H9 (cell line): ENCODE results near the gene C3orf38. TPM values are rescaled to one million over a fixed set of nuclear protein-coding genes. Genes with fewer than 3 reads are reported as not detected.

Experiments used
- DNase-seq: peaks from one replicate; pipeline ENCODE4 v3.0.0-alpha.2; 2017
- H2AFZ ChIP-seq: one replicate; pipeline ENCODE4 v1.6.1; 2013; ENCODE audit warnings: mild to moderate bottlenecking, low read length, control low read depth, moderate library complexity
- H2AK5ac ChIP-seq: 2 replicates; pipeline ENCODE4 v1.6.1; 2013; ENCODE audit warnings: low read length, control low read depth, mixed read lengths; ENCODE audit not compliant: insufficient read length
- H2BK120ac ChIP-seq: one replicate; pipeline ENCODE4 v1.6.1; 2013; ENCODE audit warnings: low read depth, mild to moderate bottlenecking, low read length, control low read depth, inconsistent platforms; ENCODE audit not compliant: poor library complexity, severe bottlenecking
- H2BK12ac ChIP-seq: 2 replicates; pipeline ENCODE4 v1.6.1; 2013; ENCODE audit warnings: low read length, control low read depth, mixed read lengths, low read depth; ENCODE audit not compliant: insufficient read length
- H2BK15ac ChIP-seq: 2 replicates; pipeline ENCODE4 v1.6.1; 2013; ENCODE audit warnings: low read depth, low read length, control low read depth
- H2BK20ac ChIP-seq: one replicate; pipeline ENCODE4 v1.6.1; 2013; ENCODE audit warnings: low read depth, mild to moderate bottlenecking, low read length, control low read depth, inconsistent platforms; ENCODE audit not compliant: poor library complexity, severe bottlenecking
- H2BK5ac ChIP-seq: 2 replicates; pipeline ENCODE4 v1.6.1; 2013; ENCODE audit warnings: low read length, control low read depth, mixed read lengths; ENCODE audit not compliant: insufficient read length
- H3K14ac ChIP-seq: 2 replicates; pipeline ENCODE4 v1.6.1; 2013; ENCODE audit warnings: low read length, control low read depth; ENCODE audit not compliant: insufficient read depth
- H3K18ac ChIP-seq: 2 replicates; pipeline ENCODE4 v1.6.1; 2013; ENCODE audit warnings: low read depth, mild to moderate bottlenecking, mixed read lengths, low read length, control low read depth; ENCODE audit not compliant: insufficient read length
- H3K23ac ChIP-seq: 2 replicates; pipeline ENCODE4 v1.6.1; 2013; ENCODE audit warnings: low read length, control low read depth, mixed read lengths, low read depth; ENCODE audit not compliant: insufficient read length
- H3K23me2 ChIP-seq: 2 replicates; pipeline ENCODE4 v1.6.1; 2013; ENCODE audit warnings: low read depth, mild to moderate bottlenecking, mixed read lengths, low read length, control low read depth; ENCODE audit not compliant: insufficient read length, poor library complexity, severe bottlenecking
- H3K27ac ChIP-seq: 2 replicates; pipeline ENCODE4 v1.5.1; 2013; ENCODE audit warnings: low read length, control low read depth, mixed read lengths, low read depth; ENCODE audit not compliant: insufficient read length
- H3K27me3 ChIP-seq: 2 replicates; pipeline ENCODE4 v1.6.1; 2013; ENCODE audit warnings: low read length, control low read depth, inconsistent platforms; ENCODE audit not compliant: insufficient read depth
- H3K4ac ChIP-seq: 2 replicates; pipeline ENCODE4 v1.6.1; 2013; ENCODE audit warnings: low read depth, mild to moderate bottlenecking, control low read depth, inconsistent platforms, low read length, moderate library complexity
- H3K4me1 ChIP-seq: 2 replicates; pipeline ENCODE4 v1.6.1; 2013; ENCODE audit warnings: low read length, control low read depth, inconsistent platforms; ENCODE audit not compliant: insufficient read depth
- H3K4me2 ChIP-seq: 2 replicates; pipeline ENCODE4 v1.6.1; 2013; ENCODE audit warnings: low read length, control low read depth, mixed read lengths; ENCODE audit not compliant: insufficient read length, insufficient read depth
- H3K56ac ChIP-seq: 2 replicates; pipeline ENCODE4 v1.6.1; 2013; ENCODE audit warnings: low read depth, mild to moderate bottlenecking, mixed read lengths, low read length, control low read depth; ENCODE audit not compliant: insufficient read length
- H3K79me1 ChIP-seq: 2 replicates; pipeline ENCODE4 v1.6.1; 2013; ENCODE audit warnings: low read depth, mild to moderate bottlenecking, moderate library complexity, low read length, control low read depth, inconsistent platforms; ENCODE audit not compliant: insufficient read depth, poor library complexity, severe bottlenecking
- H3K79me2 ChIP-seq: 2 replicates; pipeline ENCODE4 v1.6.1; 2013; ENCODE audit warnings: low read length, control low read depth, inconsistent platforms; ENCODE audit not compliant: insufficient read depth
- H3K9ac ChIP-seq: 2 replicates; pipeline ENCODE4 v1.6.1; 2013; ENCODE audit warnings: low read length, control low read depth, mixed read lengths; ENCODE audit not compliant: insufficient read length; ENCODE audit errors: extremely low read depth
- H3K9me3 ChIP-seq: one replicate; pipeline ENCODE4 v1.6.1; 2013; ENCODE audit warnings: low read depth, low read length, inconsistent platforms; ENCODE audit not compliant: control insufficient read depth
- H3T11ph ChIP-seq: one replicate; pipeline ENCODE4 v1.6.1; 2013; ENCODE audit warnings: mild to moderate bottlenecking, low read length, control low read depth, inconsistent platforms
- H4K20me1 ChIP-seq: one replicate; pipeline ENCODE4 v1.6.1; 2013; ENCODE audit not compliant: control insufficient read depth, insufficient read length, insufficient read depth
- H4K5ac ChIP-seq: 2 replicates; pipeline ENCODE4 v1.6.1; 2013; ENCODE audit warnings: low read depth, mild to moderate bottlenecking, mixed read lengths, low read length, control low read depth; ENCODE audit not compliant: insufficient read length
- H4K8ac ChIP-seq: replicated peaks from 2 replicates; pipeline ENCODE4 v1.6.1; 2013; ENCODE audit warnings: low read length, control low read depth, mixed read lengths, low read depth; ENCODE audit not compliant: insufficient read length
- H4K91ac ChIP-seq: 2 replicates; pipeline ENCODE4 v1.6.1; 2013; ENCODE audit warnings: low read depth, mild to moderate bottlenecking, moderate library complexity, mixed read lengths, low read length, control low read depth; ENCODE audit not compliant: insufficient read length
- H3K27ac Mint-ChIP-seq, 3 experiments: 2 replicates in 2 of 3; 3 replicates in 1 of 3; pipeline ENCODE4 v1.8.0; 2020 to 2021; ENCODE audit warnings: mixed read lengths in 3 of 3, mild to moderate bottlenecking in 1 of 3, moderate library complexity in 1 of 3
- H3K27me3 Mint-ChIP-seq: 2 replicates; pipeline ENCODE4 v1.8.0; 2021; ENCODE audit warnings: low read depth, mild to moderate bottlenecking, moderate library complexity, mixed read lengths
- H3K36me3 Mint-ChIP-seq, 3 experiments: 2 replicates in 2 of 3; 3 replicates in 1 of 3; pipeline ENCODE4 v1.8.0; 2020 to 2021; ENCODE audit warnings: low read depth in 3 of 3, mixed read lengths in 3 of 3; ENCODE audit not compliant: insufficient read depth in 1 of 3
- H3K4me1 Mint-ChIP-seq, 2 experiments: 2 replicates each; pipeline ENCODE4 v1.8.0; 2020; ENCODE audit warnings: mixed read lengths in 2 of 2
- H3K4me3 Mint-ChIP-seq, 2 experiments: 2 replicates in 1 of 2; 3 replicates in 1 of 2; pipeline ENCODE4 v1.8.0; 2020 to 2021; ENCODE audit warnings: mild to moderate bottlenecking in 2 of 2, mixed read lengths in 2 of 2, moderate library complexity in 1 of 2
- H3K9me3 Mint-ChIP-seq, 2 experiments: 2 replicates in 1 of 2; 3 replicates in 1 of 2; pipeline ENCODE4 v1.8.0; 2020; ENCODE audit warnings: mild to moderate bottlenecking in 2 of 2, mixed read lengths in 2 of 2, moderate library complexity in 1 of 2
- WGBS: extraction: QIAGEN DNeasy Blood & Tissue Kit; methylation state at CpG from one replicate; pipeline ENCODE4 v1.1.7; 2013; ENCODE audit warnings: missing lambda C conversion rate, low lambda C conversion rate, mixed read lengths; ENCODE audit not compliant: insufficient read length; ENCODE audit errors: extremely low coverage; 5-methylcytosine and 5-hydroxymethylcytosine counted together
- total RNA-seq: library from RNA; stranded (reverse); gene quantifications from 2 replicates; pipeline ENCODE4 v1.2.1, GENCODE V29; 2021
- TF ChIP-seq, protein P1 (sequence below): fragments of 200-600 bp; sonication (generic); conservative IDR thresholded peaks from 3 replicates; pipeline ENCODE4 v1.8.0; 2021; ENCODE audit warnings: antibody characterized with exemption, mild to moderate bottlenecking

Gene C3orf38
- total RNA-seq, 1 experiment from 2014 or later = 36.6 TPM

DNA sequence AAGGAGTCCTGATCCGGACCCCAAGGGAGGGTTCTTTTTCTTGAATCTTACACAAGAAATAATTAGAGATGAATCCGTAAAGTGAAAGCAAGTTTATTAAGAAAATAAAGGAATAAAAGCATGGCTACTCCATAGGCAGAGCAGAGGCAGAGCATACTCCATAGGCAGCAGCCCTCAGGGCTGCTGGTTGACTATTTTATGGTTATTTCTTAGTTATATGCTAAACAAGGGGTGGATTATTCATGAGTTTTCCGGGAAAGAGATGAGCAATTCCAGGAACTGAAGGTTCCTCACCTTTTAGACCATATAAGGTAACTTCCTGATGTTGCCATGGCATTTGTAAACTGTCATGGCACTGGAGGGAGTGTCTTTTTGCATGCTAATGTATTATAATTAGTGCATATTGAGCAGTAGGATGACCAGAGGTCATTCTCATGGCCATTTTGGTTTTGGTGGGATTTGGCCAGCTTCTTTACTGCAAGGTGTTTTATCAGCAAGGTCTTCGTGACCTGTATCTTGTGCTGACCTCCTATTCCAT is 42.2 kb downstream of the C3orf38 start:
- Histone ChIP-seq H3K14ac (no peak overlapping the region), H2BK5ac (no peak overlapping the region), H3K79me2 (no peaks in the 10 kb centered on the region), H2BK120ac (no peak overlapping the region), H3K23ac (no peak overlapping the region), H4K8ac (no peak overlapping the region), H4K5ac (no peak overlapping the region), H3K4ac (no peak overlapping the region; the same call in 1 of the 2 replicates), H2AK5ac (no peak overlapping the region), H2BK12ac (no peak overlapping the region), H3K79me1 (no peaks in the 10 kb centered on the region), H3K56ac (no peak overlapping the region), H3T11ph (no peak overlapping the region), H4K20me1 (no peaks in the 10 kb centered on the region), H3K27ac (no peak overlapping the region), H3K9ac (no peak overlapping the region), H3K18ac (no peak overlapping the region), H4K91ac (no peak overlapping the region), H3K4me1 (no peaks in the 10 kb centered on the region), H2BK15ac (no peak overlapping the region), H3K23me2 (no peaks in the 10 kb centered on the region), H2AFZ (no peak overlapping the region), H3K9me3 (no peaks in the 10 kb centered on the region), H3K27me3 (no peaks in the 10 kb centered on the region), H3K4me2 (no peak overlapping the region), H2BK20ac (no peak overlapping the region)
- H3K36me3 Mint-ChIP-seq = peaks cover 3 to 18% (median 8%) of the 10 kb centered on the region in 3 experiments; a peak in 4 of 7 replicates
- H3K9me3 Mint-ChIP-seq = peaks cover 12 to 20% of the 10 kb centered on the region in 2 experiments; a peak in 4 of 5 replicates
- WGBS = no CpG with 5 or more reads among the region's 4 CpGs
- peak overlapping the region in 2 of 3 experiments; percentile 71 to 91; a peak in 2 of 7 replicates for H3K27ac Mint-ChIP-seq
- TF ChIP-seq, protein P1, sequence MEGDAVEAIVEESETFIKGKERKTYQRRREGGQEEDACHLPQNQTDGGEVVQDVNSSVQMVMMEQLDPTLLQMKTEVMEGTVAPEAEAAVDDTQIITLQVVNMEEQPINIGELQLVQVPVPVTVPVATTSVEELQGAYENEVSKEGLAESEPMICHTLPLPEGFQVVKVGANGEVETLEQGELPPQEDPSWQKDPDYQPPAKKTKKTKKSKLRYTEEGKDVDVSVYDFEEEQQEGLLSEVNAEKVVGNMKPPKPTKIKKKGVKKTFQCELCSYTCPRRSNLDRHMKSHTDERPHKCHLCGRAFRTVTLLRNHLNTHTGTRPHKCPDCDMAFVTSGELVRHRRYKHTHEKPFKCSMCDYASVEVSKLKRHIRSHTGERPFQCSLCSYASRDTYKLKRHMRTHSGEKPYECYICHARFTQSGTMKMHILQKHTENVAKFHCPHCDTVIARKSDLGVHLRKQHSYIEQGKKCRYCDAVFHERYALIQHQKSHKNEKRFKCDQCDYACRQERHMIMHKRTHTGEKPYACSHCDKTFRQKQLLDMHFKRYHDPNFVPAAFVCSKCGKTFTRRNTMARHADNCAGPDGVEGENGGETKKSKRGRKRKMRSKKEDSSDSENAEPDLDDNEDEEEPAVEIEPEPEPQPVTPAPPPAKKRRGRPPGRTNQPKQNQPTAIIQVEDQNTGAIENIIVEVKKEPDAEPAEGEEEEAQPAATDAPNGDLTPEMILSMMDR = no peak
- no peaks in the 10 kb centered on the region for H3K27me3 Mint-ChIP-seq
- H3K4me3 Mint-ChIP-seq = no peak overlapping the region
- DNase-seq = no peak
- H3K4me1 Mint-ChIP-seq = peaks cover 20 to 37% of the 10 kb centered on the region in 2 experiments
